ENCODE data around the gene OR2S2.

GRCh38 chr9:35952526-35953191 is 5.3 kb downstream of the OR2S2 start:
- TF ChIP-seq CTCF (IDR thresholded peaks at IDR 0.05 in 4 of 5, conservative IDR thresholded peaks at IDR 0.05 in 1 of 5): no peak
- TF ChIP-seq POLR2A (IDR thresholded peaks at IDR 0.05): no peak

Measured in gastrocnemius medialis (tissue), 4 donors.